ENCODE results near the gene MKKS. TPM values are rescaled to one million over a fixed set of nuclear protein-coding genes. Genes with fewer than 3 reads are reported as not detected.

MKKS gene
- total and polyA plus RNA-seq, 9 of the 15 experiments (the other 6 are each of a cell fraction or from before 2014, with no cell fraction given) = 6.8 to 26.8 (median 12.0) TPM

DNA sequence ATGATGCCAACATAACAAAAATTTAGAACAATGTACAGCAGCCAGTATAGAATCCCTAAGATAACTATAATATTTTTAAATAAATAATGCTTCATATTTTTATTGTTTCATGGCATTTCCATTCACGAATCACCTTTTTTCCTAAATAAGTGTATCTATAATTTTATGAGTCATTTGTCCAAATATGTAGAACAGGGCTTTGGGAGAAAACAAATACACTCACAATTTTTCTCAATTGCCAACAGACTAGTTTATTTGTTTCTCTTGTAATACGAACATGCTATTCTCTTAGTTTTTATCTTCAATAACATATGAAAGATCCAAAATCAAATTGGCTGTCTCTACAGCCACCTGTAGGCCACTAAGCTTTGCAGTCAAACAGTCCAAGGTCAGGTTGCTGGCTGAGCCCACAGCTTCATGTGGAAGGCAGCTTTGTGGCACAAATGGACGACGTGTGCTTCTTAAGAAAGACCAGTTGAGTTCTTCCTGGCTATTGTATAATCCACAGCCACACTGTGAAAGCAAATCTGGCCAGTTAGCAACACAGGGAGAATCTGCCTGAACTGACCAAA, 29.0 kb downstream of the MKKS start (continued):
- TF ChIP-seq, protein P1, sequence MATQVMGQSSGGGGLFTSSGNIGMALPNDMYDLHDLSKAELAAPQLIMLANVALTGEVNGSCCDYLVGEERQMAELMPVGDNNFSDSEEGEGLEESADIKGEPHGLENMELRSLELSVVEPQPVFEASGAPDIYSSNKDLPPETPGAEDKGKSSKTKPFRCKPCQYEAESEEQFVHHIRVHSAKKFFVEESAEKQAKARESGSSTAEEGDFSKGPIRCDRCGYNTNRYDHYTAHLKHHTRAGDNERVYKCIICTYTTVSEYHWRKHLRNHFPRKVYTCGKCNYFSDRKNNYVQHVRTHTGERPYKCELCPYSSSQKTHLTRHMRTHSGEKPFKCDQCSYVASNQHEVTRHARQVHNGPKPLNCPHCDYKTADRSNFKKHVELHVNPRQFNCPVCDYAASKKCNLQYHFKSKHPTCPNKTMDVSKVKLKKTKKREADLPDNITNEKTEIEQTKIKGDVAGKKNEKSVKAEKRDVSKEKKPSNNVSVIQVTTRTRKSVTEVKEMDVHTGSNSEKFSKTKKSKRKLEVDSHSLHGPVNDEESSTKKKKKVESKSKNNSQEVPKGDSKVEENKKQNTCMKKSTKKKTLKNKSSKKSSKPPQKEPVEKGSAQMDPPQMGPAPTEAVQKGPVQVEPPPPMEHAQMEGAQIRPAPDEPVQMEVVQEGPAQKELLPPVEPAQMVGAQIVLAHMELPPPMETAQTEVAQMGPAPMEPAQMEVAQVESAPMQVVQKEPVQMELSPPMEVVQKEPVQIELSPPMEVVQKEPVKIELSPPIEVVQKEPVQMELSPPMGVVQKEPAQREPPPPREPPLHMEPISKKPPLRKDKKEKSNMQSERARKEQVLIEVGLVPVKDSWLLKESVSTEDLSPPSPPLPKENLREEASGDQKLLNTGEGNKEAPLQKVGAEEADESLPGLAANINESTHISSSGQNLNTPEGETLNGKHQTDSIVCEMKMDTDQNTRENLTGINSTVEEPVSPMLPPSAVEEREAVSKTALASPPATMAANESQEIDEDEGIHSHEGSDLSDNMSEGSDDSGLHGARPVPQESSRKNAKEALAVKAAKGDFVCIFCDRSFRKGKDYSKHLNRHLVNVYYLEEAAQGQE (IDR thresholded peaks at IDR 0.05; ENCODE audit: borderline replicate concordance) = no peak
- TF ChIP-seq, protein P1 (CRISPR knock-in tag; IDR thresholded peaks at IDR 0.05; ENCODE audit: low read depth) = no peak
- TF ChIP-seq ZKSCAN8 (CRISPR knock-in tag; IDR thresholded peaks at IDR 0.05) (no peak), ZNF184 (CRISPR knock-in tag; IDR thresholded peaks at IDR 0.05) (no peak), NFYB (IDR thresholded peaks at IDR 0.05; ENCODE audit: extremely low read depth, insufficient read length) (no peak), ZBTB17 (CRISPR knock-in tag; IDR thresholded peaks at IDR 0.05) (no peak), HDGF (IDR thresholded peaks at IDR 0.05) (no peak), BDP1 (IDR thresholded peaks at IDR 0.05; ENCODE audit: insufficient read depth, insufficient read length) (no peak), KDM2B (CRISPR knock-in tag; IDR thresholded peaks at IDR 0.05) (no peak)
- TF ChIP-seq, protein P2, sequence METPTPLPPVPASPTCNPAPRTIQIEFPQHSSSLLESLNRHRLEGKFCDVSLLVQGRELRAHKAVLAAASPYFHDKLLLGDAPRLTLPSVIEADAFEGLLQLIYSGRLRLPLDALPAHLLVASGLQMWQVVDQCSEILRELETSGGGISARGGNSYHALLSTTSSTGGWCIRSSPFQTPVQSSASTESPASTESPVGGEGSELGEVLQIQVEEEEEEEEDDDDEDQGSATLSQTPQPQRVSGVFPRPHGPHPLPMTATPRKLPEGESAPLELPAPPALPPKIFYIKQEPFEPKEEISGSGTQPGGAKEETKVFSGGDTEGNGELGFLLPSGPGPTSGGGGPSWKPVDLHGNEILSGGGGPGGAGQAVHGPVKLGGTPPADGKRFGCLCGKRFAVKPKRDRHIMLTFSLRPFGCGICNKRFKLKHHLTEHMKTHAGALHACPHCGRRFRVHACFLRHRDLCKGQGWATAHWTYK (CRISPR knock-in tag; IDR thresholded peaks at IDR 0.05) = no peak
- TF ChIP-seq, protein P3, sequence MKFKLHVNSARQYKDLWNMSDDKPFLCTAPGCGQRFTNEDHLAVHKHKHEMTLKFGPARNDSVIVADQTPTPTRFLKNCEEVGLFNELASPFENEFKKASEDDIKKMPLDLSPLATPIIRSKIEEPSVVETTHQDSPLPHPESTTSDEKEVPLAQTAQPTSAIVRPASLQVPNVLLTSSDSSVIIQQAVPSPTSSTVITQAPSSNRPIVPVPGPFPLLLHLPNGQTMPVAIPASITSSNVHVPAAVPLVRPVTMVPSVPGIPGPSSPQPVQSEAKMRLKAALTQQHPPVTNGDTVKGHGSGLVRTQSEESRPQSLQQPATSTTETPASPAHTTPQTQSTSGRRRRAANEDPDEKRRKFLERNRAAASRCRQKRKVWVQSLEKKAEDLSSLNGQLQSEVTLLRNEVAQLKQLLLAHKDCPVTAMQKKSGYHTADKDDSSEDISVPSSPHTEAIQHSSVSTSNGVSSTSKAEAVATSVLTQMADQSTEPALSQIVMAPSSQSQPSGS (CRISPR knock-in tag; IDR thresholded peaks at IDR 0.05) = no peak
- TF ChIP-seq, protein P4, sequence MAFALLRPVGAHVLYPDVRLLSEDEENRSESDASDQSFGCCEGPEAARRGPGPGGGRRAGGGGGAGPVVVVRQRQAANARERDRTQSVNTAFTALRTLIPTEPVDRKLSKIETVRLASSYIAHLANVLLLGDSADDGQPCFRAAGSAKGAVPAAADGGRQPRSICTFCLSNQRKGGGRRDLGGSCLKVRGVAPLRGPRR (CRISPR knock-in tag; IDR thresholded peaks at IDR 0.05) = no peak
